IMR-90 (cell line): ENCODE data around the gene UGGT2. TPM values are rescaled to one million over a fixed set of nuclear protein-coding genes. Genes with fewer than 3 reads are reported as not detected.

Experiments used
- ATAC-seq: fragments of 200-7000 bp; cut with Tn5 transposase; 2 replicates; pipeline ENCODE4 v1.9.1; 2020; ENCODE audit warnings: low read depth, mild to moderate bottlenecking, moderate library complexity
- BruUV-seq: library from RNA; stranded (reverse); fragments of 400-500 nt; replicated peaks from 2 replicates; lab custom pipeline; 2021; lab: Mats Ljungman, UMichigan
- CTCF ChIA-PET: fragments of 300-600 bp; formaldehyde crosslinking; extraction: SDS; loops from one replicate; lab custom pipeline; 2021; ENCODE audit warnings: antibody characterized with exemption; lab: Yijun Ruan, JAX
- POLR2A ChIA-PET: fragments of 300-600 bp; sonication (Branson Sonifier 250); formaldehyde crosslinking; loops from one replicate; lab custom pipeline; 2022; ENCODE audit warnings: antibody characterized with exemption; ENCODE audit not compliant: unreplicated experiment; lab: Charles Lee
- DNase-seq: peaks from one replicate; pipeline ENCODE4 v3.0.0; 2013
- H2AFZ ChIP-seq: replicated peaks from 2 replicates; pipeline ENCODE3; 2013; ENCODE audit warnings: low read length, mild to moderate bottlenecking; ENCODE audit not compliant: poor library complexity
- H2AK5ac ChIP-seq: 2 replicates; pipeline ENCODE4 v1.6.1; 2013; ENCODE audit warnings: low read depth, low read length, inconsistent platforms
- H2AK9ac ChIP-seq: replicated peaks from 2 replicates; pipeline ENCODE3; 2013; ENCODE audit warnings: mild to moderate bottlenecking, low read depth, low read length, moderate library complexity; ENCODE audit not compliant: poor library complexity
- H2BK120ac ChIP-seq: 2 replicates; pipeline ENCODE4 v1.6.1; 2013; ENCODE audit warnings: low read depth, low read length, inconsistent platforms
- H2BK15ac ChIP-seq: 3 replicates; pipeline ENCODE4 v1.6.1; 2013; ENCODE audit warnings: low read depth, low read length, inconsistent platforms
- H2BK20ac ChIP-seq: 2 replicates; pipeline ENCODE4 v1.6.1; 2013; ENCODE audit warnings: low read depth, mild to moderate bottlenecking, inconsistent platforms, low read length, moderate library complexity
- H2BK5ac ChIP-seq: 2 replicates; pipeline ENCODE4 v1.6.1; 2013; ENCODE audit warnings: mild to moderate bottlenecking, low read depth, low read length, inconsistent platforms; ENCODE audit not compliant: poor library complexity, severe bottlenecking
- H3K14ac ChIP-seq: replicated peaks from 2 replicates; pipeline ENCODE4 v1.6.1; 2013; ENCODE audit warnings: low read depth, low read length, inconsistent platforms
- H3K18ac ChIP-seq: 2 replicates; pipeline ENCODE4 v1.6.1; 2013; ENCODE audit warnings: low read depth, low read length, control low read depth
- H3K23ac ChIP-seq: 2 replicates; pipeline ENCODE4 v1.6.1; 2013; ENCODE audit warnings: low read depth, low read length, inconsistent platforms
- H3K27ac ChIP-seq: 2 replicates; pipeline ENCODE4 v1.5.1; 2013; ENCODE audit warnings: mild to moderate bottlenecking, control low read depth, low read length; ENCODE audit not compliant: insufficient read depth
- H3K27me3 ChIP-seq: 2 replicates; pipeline ENCODE4 v1.6.1; 2013; ENCODE audit warnings: low read length; ENCODE audit not compliant: control insufficient read depth, insufficient read depth
- H3K36me3 ChIP-seq: 2 replicates; pipeline ENCODE4 v1.6.1; 2013; ENCODE audit warnings: low read length, mixed read lengths; ENCODE audit not compliant: control insufficient read depth, insufficient read depth
- H3K4ac ChIP-seq: 2 replicates; pipeline ENCODE4 v1.6.1; 2013; ENCODE audit warnings: low read depth, low read length, inconsistent platforms
- H3K4me1 ChIP-seq: 2 replicates; pipeline ENCODE4 v1.6.1; 2013; ENCODE audit warnings: low read length, mixed read lengths; ENCODE audit not compliant: control insufficient read depth, insufficient read depth
- H3K4me2 ChIP-seq: 2 replicates; pipeline ENCODE4 v1.6.1; 2013; ENCODE audit warnings: low read depth, mild to moderate bottlenecking, control low read depth, low read length, moderate library complexity
- H3K4me3 ChIP-seq: 2 replicates; pipeline ENCODE4 v1.5.1; 2013; ENCODE audit warnings: low read depth, mild to moderate bottlenecking, control low read depth, low read length, moderate library complexity; ENCODE audit not compliant: insufficient read depth
- H3K56ac ChIP-seq: 2 replicates; pipeline ENCODE4 v1.6.1; 2013; ENCODE audit warnings: low read length, inconsistent platforms; ENCODE audit not compliant: insufficient read depth; ENCODE audit errors: extremely low read depth
- H3K79me1 ChIP-seq, 2 experiments: 2 replicates each; pipeline ENCODE4 v1.6.1; 2013; ENCODE audit warnings: low read length in 2 of 2, inconsistent platforms in 1 of 2, low read depth in 1 of 2
- H3K9ac ChIP-seq: 2 replicates; pipeline ENCODE4 v1.6.1; 2013; ENCODE audit warnings: low read depth, low read length, control low read depth
- H3K9me1 ChIP-seq: 2 replicates; pipeline ENCODE4 v1.6.1; 2013; ENCODE audit warnings: low read length, inconsistent platforms; ENCODE audit not compliant: insufficient read depth
- H3K9me3 ChIP-seq: 2 replicates; pipeline ENCODE4 v1.6.1; 2013; ENCODE audit warnings: low read length; ENCODE audit not compliant: control insufficient read depth, insufficient read depth
- H4K20me1 ChIP-seq: 2 replicates; pipeline ENCODE4 v1.6.1; 2013; ENCODE audit warnings: low read length, inconsistent platforms; ENCODE audit not compliant: insufficient read depth
- H4K5ac ChIP-seq: 2 replicates; pipeline ENCODE4 v1.6.1; 2013; ENCODE audit warnings: mild to moderate bottlenecking, low read depth, low read length, control low read depth
- H4K8ac ChIP-seq, 2 experiments: 2 replicates each; pipeline ENCODE4 v1.6.1; 2013; ENCODE audit warnings: low read depth in 2 of 2, low read length in 2 of 2, control low read depth in 1 of 2, inconsistent platforms in 1 of 2
- H4K91ac ChIP-seq: 2 replicates; pipeline ENCODE4 v1.6.1; 2013; ENCODE audit warnings: low read depth, low read length, inconsistent platforms; ENCODE audit not compliant: insufficient read depth
- BHLHE40 ChIP-seq: fragments of 150-350 bp; IDR thresholded peaks from 2 replicates; pipeline ENCODE4 v1.6.1; 2016; ENCODE audit warnings: mild to moderate bottlenecking, low read depth, low read length
- CEBPB ChIP-seq: IDR thresholded peaks from 2 replicates; pipeline ENCODE4 v1.6.1; 2012; ENCODE audit warnings: low read depth, low read length, improper control_type of control experiment
- CHD1 ChIP-seq: IDR thresholded peaks from 2 replicates; pipeline ENCODE4 v1.6.1; 2012; ENCODE audit warnings: low read depth, low read length, improper control_type of control experiment
- CTCF ChIP-seq: conservative IDR thresholded peaks from 2 replicates; pipeline ENCODE4 v1.5.1; 2012; ENCODE audit warnings: mild to moderate bottlenecking, low read depth, low read length, improper control_type of control experiment
- MAZ ChIP-seq: IDR thresholded peaks from 2 replicates; pipeline ENCODE4 v1.6.1; 2012; ENCODE audit warnings: low read depth, mild to moderate bottlenecking, low read length, improper control_type of control experiment, moderate library complexity, borderline replicate concordance
- MXI1 ChIP-seq: IDR thresholded peaks from 2 replicates; pipeline ENCODE4 v1.6.1; 2012; ENCODE audit warnings: low read depth, mild to moderate bottlenecking, low read length, moderate library complexity, borderline replicate concordance
- NFE2L2 ChIP-seq: fragments of 150-350 bp; IDR thresholded peaks from 2 replicates; pipeline ENCODE4 v1.6.1; 2016; ENCODE audit warnings: low read depth, mild to moderate bottlenecking, low read length
- RAD21 ChIP-seq: IDR thresholded peaks from 2 replicates; pipeline ENCODE4 v1.6.1; 2012; ENCODE audit warnings: low read length, improper control_type of control experiment
- RCOR1 ChIP-seq: IDR thresholded peaks from 2 replicates; pipeline ENCODE4 v1.6.1; 2012; ENCODE audit warnings: mild to moderate bottlenecking, low read length, improper control_type of control experiment; ENCODE audit not compliant: insufficient replicate concordance
- RFX5 ChIP-seq: IDR thresholded peaks from 2 replicates; pipeline ENCODE4 v1.8.0; 2012; ENCODE audit warnings: low read depth, mild to moderate bottlenecking, low read length, moderate library complexity
- dilution Hi-C: fragments of 300-500 bp; cut with HindIII; formaldehyde crosslinking; loops from one replicate; pipeline ENCODE4 v1.14.3; 2018; ENCODE audit warnings: low sequenced_read_pairs; ENCODE audit not compliant: unreplicated experiment
- in situ Hi-C: fragments of 300-500 bp; cut with MboI; formaldehyde crosslinking; loops from 3 replicates; pipeline ENCODE4 v1.14.3; 2019; ENCODE audit warnings: low sequenced_read_pairs, inconsistent platforms, mixed read lengths
- intact Hi-C: fragments of 100-400 bp; cut with micrococcal nuclease; formaldehyde crosslinking; loops from 2 replicates; pipeline ENCODE4 v1.10.0; 2022
- polyA plus RNA-seq, 3 experiments: library from polyadenylated mRNA; depleted of rRNA; stranded (reverse); fragments of >200 nt; gene quantifications; 2 replicates each; pipeline ENCODE4 v1.2.3, GENCODE V29; 2012; ENCODE audit warnings: low replicate concordance in 1 of 3
- total RNA-seq: library from RNA; depleted of rRNA; stranded (reverse); fragments of >200 nt; gene quantifications from 2 replicates; pipeline ENCODE4 v1.2.3, GENCODE V29; 2012

UGGT2 gene
- total and polyA plus RNA-seq, 2 of the 4 experiments (the other 2 are of a cell fraction), result 21.4 to 40.1 TPM

GRCh38 chr13:96002322-96003131 lies 50.7 kb downstream of the UGGT2 start (continued):
- no peak for TF ChIP-seq CEBPB

- TF ChIP-seq MXI1, result no peak
- no peak for TF ChIP-seq RFX5
- TF ChIP-seq BHLHE40, result no peak
- TF ChIP-seq CHD1, result no peak
- TF ChIP-seq NFE2L2, result no peak
- TF ChIP-seq CTCF, result no peak
- TF ChIP-seq CEBPB, result no peak
- TF ChIP-seq MAZ, result no peak
- TF ChIP-seq RAD21, result no peak
- TF ChIP-seq RCOR1, result no peak
- Histone ChIP-seq H4K8ac (no peak overlapping the region), H3K56ac (no peak overlapping the region), H2AFZ (no peak overlapping the region), H3K4me3 (no peak overlapping the region), H2BK5ac (no peak overlapping the region), H4K20me1 (0 out of 2 replicates have a peak, but pooled peaks cover 4% of the 10 kb centered on the region), H4K91ac (no peak overlapping the region), H2BK20ac (no peak overlapping the region), H2BK15ac (no peak overlapping the region), H3K18ac (no peak overlapping the region), H3K4ac (no peak overlapping the region), H3K9me1 (0 out of 2 replicates have a peak, but pooled peaks cover 5% of the 10 kb centered on the region), H3K27ac (no peak overlapping the region), H4K5ac (no peak overlapping the region), H3K4me2 (no peak overlapping the region), H2BK120ac (no peak overlapping the region), H3K79me1 (peaks cover under 1 to 4% of the 10 kb centered on the region in 2 experiments; a peak in 3 of 4 replicates), H3K27me3 (no peaks in the 10 kb centered on the region), H3K4me1 (peaks cover 3% of the 10 kb centered on the region; the same call in 1 of the 2 replicates), H3K36me3 (no peaks in the 10 kb centered on the region), H3K9me3 (no peaks in the 10 kb centered on the region), H2AK5ac (no peak overlapping the region), H3K9ac (no peak overlapping the region), H3K23ac (no peak overlapping the region), H3K14ac (no peak overlapping the region), H2AK9ac (no peak overlapping the region)
- in situ Hi-C loops (no loop called here), intact Hi-C loops (no loop called here), dilution Hi-C loops (no loop called here)
- CTCF ChIA-PET, result no interaction called here
- BruUV-seq, result no TSS peak
- POLR2A ChIA-PET, result no interaction called here
- ATAC-seq (no peak), DNase-seq (no peak)
Observed at GRCh38 chr13:96000069-96000468, 53.1 kb downstream of the UGGT2 start.
